ENCODE results near the gene AK1.
A peak's percentile ranks its signal among the peaks of the same experiment; 100 is the strongest.

Gene AK1

GRCh38 chr9:127866535-127866934 is 10.9 kb downstream of the AK1 start:
- TF ChIP-seq, protein P1, sequence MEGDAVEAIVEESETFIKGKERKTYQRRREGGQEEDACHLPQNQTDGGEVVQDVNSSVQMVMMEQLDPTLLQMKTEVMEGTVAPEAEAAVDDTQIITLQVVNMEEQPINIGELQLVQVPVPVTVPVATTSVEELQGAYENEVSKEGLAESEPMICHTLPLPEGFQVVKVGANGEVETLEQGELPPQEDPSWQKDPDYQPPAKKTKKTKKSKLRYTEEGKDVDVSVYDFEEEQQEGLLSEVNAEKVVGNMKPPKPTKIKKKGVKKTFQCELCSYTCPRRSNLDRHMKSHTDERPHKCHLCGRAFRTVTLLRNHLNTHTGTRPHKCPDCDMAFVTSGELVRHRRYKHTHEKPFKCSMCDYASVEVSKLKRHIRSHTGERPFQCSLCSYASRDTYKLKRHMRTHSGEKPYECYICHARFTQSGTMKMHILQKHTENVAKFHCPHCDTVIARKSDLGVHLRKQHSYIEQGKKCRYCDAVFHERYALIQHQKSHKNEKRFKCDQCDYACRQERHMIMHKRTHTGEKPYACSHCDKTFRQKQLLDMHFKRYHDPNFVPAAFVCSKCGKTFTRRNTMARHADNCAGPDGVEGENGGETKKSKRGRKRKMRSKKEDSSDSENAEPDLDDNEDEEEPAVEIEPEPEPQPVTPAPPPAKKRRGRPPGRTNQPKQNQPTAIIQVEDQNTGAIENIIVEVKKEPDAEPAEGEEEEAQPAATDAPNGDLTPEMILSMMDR (IDR thresholded peaks at IDR 0.05; ENCODE audit: control extremely low read depth, extremely low read depth, low read depth, missing control alignments) = no peak
- peak; percentile 72 for DNase-seq (ENCODE audit: extremely low spot score)
- POLR2A ChIA-PET = no interaction called here
- CTCF ChIA-PET = interaction anchor here (2.8 to 3.0 kb wide), 2 partner anchors 12 to 132 kb away, joined by 11 read pairs; partner anchors contain the start of genes ENG and TOR2A

DNA sequence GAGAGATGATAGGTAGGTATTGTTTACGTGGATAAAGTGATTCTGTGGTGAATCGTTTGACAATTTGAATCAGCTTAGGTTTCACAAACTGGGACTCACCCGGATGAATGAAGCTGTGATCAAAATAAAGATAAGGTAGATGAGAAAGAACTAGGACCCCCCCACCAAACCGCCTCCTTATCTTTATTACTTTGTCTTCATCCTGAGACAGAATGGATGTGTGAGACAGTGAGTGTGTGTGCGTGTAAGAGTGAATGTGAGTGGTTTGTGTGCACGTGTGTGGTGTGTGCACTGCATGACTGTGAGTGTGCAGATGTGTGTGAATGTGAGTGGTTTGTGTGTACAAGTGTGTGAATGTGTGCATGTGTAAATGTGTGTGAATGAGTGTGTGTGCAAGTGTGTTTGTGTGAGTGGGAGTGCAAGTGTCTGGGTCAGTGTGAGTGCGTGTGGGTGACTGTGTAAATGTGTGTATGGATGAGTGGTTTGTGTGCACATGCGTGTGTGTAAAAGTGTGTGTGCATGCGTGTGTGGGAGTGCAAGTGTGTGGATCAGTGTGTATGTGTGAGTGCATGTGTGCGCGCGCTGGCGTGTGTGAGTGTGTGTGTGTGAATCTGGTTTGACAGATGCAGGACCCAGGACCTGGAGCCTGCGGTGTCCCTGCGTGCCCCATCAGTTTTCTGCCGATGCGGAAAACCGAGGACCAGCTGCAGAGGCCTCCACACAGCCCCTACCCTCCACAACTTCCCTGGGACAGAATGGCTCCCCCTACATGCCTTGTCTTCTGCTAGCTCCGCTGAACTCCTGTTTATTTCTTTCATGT is 11.6 kb downstream of the AK1 start:
- ChIA-PET POLR2A (interaction anchor here (0.5 kb wide), 1 partner anchor 17 kb away, joined by 3 read pairs; no protein-coding TSS in a partner anchor), CTCF (interaction anchor here (0.8 to 3.0 kb wide), 7 partner anchors 11 to 132 kb away, joined by 3 to 11 read pairs (median 5); partner anchors contain the start of genes ENG and TOR2A)
- TF ChIP-seq, protein P1 (IDR thresholded peaks at IDR 0.05; ENCODE audit: control extremely low read depth, extremely low read depth, low read depth, missing control alignments) = no peak
- DNase-seq (ENCODE audit: extremely low spot score) = no peak

- CTCF ChIA-PET = interaction anchor here (0.6 to 3.0 kb wide), 8 partner anchors 8 to 899 kb away, joined by 3 to 11 read pairs (median 4); partner anchors contain the start of genes ENG and TOR2A
- DNase-seq (ENCODE audit: extremely low spot score) = no peak
- POLR2A ChIA-PET = no interaction called here
- TF ChIP-seq, protein P1 (IDR thresholded peaks at IDR 0.05; ENCODE audit: control extremely low read depth, extremely low read depth, low read depth, missing control alignments) = no peak
These were observed 14.3 kb downstream of the AK1 start for GRCh38 chr9:127863191-127863621.

- TF ChIP-seq, protein P1 (IDR thresholded peaks at IDR 0.05; ENCODE audit: control extremely low read depth, extremely low read depth, low read depth, missing control alignments) = no peak
- ChIA-PET CTCF (interaction anchor here (0.6 to 5.1 kb wide), 10 partner anchors 7 to 898 kb away, joined by 3 to 34 read pairs (median 4); partner anchors contain the start of genes ENG and TOR2A), POLR2A (no interaction called here)
- DNase-seq (ENCODE audit: extremely low spot score) = peak; percentile 54
These were observed 15.1 kb downstream of the AK1 start for GRCh38 chr9:127862075-127863011.

DNA sequence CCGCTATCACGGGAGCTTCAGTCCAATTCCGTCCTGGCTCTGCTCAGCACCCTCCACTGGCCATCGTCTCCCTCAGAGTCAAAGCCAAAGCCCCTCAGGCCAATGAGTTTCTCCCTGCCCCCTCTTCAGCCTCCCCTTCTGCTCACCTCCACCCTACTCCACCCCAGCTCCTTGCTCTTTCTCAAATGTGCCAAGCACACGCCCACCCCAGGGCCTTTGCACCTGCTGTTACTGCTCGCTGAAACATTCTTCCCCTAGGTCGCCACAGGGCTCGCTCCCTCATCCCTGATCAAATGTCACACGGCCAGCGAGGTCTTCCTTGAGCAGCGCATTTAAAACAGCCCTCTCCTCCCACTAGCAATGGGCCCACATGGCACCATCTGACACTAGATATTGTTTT is 16.7 kb downstream of the AK1 start:
- TF ChIP-seq, protein P1 (IDR thresholded peaks at IDR 0.05; ENCODE audit: control extremely low read depth, extremely low read depth, low read depth, missing control alignments) = no peak

GRCh38 chr9:127860260-127860659 is 17.2 kb downstream of the AK1 start:
- ChIA-PET POLR2A (interaction anchor here (0.7 kb wide), 1 partner anchor 209 kb away, joined by 4 read pairs; no protein-coding TSS in a partner anchor), CTCF (interaction anchor here (1.6 to 5.1 kb wide), 2 partner anchors 9 to 12 kb away, joined by 4 to 34 read pairs; no protein-coding TSS in a partner anchor)
- no peak for DNase-seq (ENCODE audit: extremely low spot score)
- TF ChIP-seq, protein P1 (IDR thresholded peaks at IDR 0.05; ENCODE audit: control extremely low read depth, extremely low read depth, low read depth, missing control alignments) = no peak

More for the DNA sequence above, 16.7 kb downstream of the AK1 start:
- ChIA-PET CTCF (interaction anchor here (1.6 to 5.1 kb wide), 3 partner anchors 9 to 97 kb away, joined by 4 to 34 read pairs (median 4); no protein-coding TSS in a partner anchor), POLR2A (no interaction called here)
- no peak for DNase-seq (ENCODE audit: extremely low spot score)

All from GM10248 (cell line).